Stimulated activated CD8-positive, alpha-beta memory T cell treated with anti-CD3 and anti-CD28 coated beads, Interleukin-15, amount 100 ng/mL, for 4 hours (primary cell): ENCODE results near the gene CACNB2.

Source experiments
- DNase-seq, 2 donors: peaks; one replicate each; pipeline ENCODE4 v3.0.0-alpha.2; 2020; ENCODE audit warnings: low read depth in 2 of 2

CACNB2 gene

DNA sequence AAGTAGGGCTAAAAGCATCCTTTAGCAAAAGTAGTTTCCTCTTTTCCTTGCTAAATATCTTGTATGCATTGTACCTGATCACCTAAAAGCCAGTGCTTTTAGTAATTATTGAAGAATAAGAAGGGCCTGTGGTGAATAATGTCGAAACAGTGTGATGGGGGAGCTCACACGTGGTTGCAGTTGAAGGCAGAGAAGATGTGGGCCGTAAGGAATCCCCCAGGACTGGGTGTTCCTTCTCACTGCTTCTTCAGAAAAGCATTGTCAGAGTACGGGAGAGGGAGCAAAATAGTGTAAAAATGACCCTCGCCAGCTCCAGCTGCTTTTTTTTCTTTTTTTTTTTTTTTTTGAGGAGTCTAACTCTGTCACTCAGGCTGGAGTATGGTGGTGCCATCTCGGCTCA is 310.1 kb downstream of the CACNB2 start:
- DNase-seq = no peak

GRCh38 chr10:18455086-18455884 is 315.1 kb downstream of the CACNB2 start:
- no peak for DNase-seq

- no peak for DNase-seq
Observed at GRCh38 chr10:18456984-18457383, 316.8 kb downstream of the CACNB2 start.

DNA sequence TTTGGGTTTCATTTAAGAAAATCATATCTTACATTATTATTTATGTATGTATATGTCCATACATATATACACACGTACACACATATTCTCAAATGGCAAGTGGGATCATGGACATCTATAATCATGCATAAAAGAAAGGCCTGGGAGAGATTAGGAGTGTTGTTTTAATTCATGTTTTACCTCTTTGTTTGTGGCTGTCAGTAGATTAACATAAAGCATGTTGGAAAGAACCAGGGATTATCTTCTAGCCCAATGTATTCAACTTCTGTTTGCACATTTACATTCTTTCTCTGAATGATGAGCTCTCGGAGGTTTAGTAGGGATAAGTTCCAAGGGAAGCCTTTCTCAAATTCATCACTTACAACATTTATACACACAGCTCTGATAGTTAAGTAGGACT is 319.8 kb downstream of the CACNB2 start:
- no peak for DNase-seq

DNA sequence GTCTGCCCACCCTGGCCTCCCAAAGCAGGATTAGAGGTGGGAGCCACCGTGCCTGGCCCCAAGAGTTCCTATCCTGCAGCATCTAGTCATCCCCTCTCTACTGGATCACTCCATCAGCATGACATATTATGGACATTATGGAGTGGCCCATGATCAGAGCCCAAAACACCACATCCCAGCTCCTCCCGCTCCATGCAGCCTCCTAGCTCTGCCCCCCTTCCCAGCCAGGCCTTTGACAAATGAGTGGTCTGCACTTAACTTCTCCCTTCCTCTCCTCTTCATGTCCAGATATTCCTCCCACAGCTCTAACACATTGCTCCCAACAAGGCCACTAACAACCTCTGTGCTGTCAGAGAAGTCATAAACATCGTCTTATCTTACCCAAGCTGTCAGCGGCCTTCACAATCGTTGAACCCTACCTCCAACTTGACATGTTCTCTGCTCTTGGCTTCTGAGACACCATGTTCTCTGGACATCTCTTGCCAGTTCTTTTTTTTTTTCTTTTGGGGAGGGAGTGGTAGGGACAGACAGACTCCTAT is 323.5 kb downstream of the CACNB2 start:
- no peak for DNase-seq

DNA sequence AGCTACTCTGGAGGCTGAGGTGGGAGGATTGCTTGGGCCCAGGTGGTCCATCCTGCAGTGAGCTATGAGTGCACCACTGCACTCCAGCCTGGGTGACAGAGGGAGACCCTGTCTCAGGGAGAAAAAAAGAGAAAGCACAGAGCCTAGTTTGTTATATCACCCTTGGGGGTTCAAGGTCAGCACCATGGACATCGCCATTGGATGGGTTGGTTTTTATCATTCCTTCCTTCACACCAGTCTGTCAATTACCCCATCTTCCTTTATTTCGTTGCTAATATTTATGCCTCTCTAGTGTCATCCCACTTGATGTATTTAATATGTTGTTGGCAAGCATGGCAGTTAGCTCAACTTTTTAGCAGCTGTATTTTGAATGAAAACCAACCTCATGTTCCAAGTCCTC is 328.9 kb downstream of the CACNB2 start:
- no peak for DNase-seq

DNA sequence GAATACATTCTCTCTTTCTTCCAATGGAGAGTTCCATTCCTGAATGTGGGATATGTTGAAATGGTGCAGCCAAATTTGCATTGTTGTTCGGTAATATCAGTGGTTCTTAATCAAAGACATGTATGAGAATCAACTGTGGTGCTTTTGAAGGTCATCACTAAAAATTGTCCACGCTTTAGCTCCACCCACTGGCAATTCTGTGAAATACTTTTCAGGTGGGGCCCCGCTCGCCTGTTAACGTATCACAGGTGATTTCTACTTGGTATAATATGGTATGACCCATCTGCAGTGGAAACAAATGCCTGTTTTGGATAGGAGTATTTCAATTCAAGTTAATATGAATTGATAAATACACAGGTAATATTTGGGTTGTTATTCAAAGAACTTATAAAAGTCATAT is 332.8 kb downstream of the CACNB2 start:
- no peak for DNase-seq

- no peak for DNase-seq
Observed at GRCh38 chr10:18473424-18474117, 333.3 kb downstream of the CACNB2 start.

DNA sequence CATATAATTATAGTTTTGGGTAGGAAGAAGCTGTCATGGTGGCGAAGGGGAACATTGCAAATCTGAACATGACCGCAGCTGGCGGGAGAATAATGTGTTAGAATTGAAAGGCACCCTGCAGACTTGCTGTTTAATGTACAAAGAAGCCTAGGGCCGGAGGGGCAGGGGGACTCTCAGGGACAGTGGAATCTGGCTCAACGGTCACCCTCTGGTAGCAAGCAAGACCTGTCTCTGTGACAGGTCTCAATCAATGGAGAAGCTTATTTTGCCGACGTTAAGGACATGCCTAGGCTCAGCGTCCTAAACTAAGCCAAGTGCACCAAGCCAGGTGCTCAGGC is 333.9 kb downstream of the CACNB2 start:
- no peak for DNase-seq

- DNase-seq = no peak
Observed at GRCh38 chr10:18476076-18476647, 335.9 kb downstream of the CACNB2 start.

DNA sequence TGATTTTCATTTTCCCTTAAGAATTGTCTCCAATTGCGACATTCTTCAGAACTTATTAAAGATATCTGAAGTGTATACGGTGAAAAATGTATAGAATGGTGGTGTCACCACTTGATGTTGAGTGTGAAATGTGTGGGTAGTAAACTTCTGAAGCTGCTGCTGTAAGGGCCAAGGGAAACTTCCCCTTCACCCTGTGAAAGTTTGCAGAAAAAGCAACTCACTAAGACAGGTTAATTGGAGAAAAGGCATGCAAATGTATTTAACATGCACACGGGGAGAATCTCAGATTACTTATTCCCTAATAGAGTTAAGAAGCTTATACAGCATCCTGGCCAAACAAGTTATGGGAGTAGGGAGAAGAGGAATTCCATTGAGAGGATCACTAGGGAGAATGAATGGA is 338.1 kb downstream of the CACNB2 start:
- DNase-seq = no peak

GRCh38 chr10:18479502-18479901 is 339.3 kb downstream of the CACNB2 start:
- no peak for DNase-seq

DNA sequence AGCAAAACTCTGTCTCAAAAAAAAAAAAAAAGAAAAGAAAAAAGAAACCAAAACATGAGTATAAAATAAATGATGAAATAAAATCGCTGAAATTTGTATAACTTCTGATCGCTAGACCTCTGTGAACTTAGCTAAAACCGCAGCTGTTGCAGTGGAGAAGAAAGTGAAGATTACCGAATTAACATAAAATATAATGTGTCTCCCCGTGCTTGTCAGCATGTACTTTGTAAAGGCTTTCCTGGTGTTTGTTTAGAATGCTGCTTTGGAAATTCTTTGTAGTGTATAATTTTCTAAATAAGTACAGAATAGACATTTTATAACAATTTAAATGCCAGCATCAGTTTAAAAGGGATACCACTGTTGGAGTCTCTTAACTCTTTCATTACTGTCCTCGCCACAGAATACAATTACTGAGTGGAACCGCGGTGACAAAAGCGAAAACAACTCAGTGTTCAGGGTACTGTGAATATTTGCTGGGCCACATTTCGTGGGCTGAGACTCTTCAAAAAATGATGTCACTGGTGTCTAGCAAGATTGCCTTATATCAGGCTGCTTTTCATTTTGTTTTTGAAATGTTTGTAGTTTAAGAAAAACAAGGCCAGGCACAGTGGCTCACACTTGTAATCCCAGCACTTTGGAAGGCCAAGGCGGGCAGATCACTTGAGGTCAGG is 343.4 kb downstream of the CACNB2 start:
- no peak for DNase-seq

DNA sequence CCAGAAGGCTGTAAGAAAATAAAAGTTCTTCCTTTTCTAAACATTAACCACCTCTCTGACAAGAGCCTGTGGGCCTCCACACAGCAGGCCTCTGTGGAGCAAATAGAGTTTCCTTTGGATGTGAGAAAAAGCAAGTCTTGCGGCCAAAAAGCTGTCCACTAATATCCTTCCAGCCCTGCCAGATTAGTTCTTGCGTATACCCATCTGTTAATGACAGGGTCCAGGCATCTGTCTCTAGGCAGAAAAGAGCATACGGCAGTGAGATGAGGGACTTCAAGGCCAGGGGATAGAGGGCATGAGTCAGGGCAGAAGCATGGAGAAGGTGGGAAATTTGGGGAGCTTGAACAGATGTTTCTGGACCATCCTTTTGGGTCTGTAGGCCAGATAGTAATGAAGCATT is 346.2 kb downstream of the CACNB2 start:
- DNase-seq = no peak

- no peak for DNase-seq
Observed at GRCh38 chr10:18490755-18491154, 350.5 kb downstream of the CACNB2 start.

DNA sequence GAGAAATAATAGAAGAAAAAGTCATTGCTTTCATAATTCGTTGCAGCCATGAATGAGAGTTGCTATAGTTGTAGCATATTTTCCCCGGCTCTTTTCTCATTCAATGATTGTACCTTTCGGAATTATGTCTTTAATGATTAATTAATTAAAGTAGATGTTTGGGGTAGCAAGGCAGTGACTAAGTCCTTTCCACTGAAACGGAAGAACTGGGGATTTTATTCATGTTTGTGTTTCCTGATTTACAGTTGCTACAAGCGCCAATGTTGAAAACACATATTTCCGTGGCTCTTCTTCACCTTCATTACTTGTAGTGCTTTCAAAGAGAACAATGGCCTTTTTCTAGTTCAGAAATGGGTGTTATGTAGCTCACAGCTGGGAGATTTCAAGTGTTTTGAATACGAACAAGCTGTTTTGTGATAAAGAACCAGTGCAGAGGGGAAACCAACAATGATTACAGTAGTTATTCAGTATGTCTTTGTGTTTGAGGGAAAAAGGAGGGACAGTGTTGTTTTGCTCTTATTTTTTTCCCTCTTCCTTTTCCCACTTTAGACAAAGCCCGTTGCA is 357.7 kb downstream of the CACNB2 start:
- DNase-seq = no peak

- no peak for DNase-seq
Observed at GRCh38 chr10:18498998-18499397, 358.8 kb downstream of the CACNB2 start.

DNA sequence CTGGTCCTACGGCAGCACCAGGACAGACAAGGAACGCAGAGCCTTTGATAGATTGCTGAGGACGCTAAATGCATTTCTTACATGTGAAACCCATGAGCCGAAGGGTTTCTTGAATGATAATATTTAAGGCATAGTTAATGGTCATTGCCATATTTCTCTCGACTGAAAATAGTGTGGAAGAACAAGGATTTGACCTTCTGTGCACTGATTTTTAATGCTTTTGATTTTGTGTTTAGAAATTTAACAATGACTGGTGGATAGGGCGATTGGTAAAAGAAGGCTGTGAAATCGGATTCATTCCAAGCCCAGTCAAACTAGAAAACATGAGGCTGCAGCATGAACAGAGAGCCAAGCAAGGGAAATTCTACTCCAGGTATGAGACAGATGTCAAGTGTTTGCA is 360.4 kb downstream of the CACNB2 start:
- no peak for DNase-seq

DNA sequence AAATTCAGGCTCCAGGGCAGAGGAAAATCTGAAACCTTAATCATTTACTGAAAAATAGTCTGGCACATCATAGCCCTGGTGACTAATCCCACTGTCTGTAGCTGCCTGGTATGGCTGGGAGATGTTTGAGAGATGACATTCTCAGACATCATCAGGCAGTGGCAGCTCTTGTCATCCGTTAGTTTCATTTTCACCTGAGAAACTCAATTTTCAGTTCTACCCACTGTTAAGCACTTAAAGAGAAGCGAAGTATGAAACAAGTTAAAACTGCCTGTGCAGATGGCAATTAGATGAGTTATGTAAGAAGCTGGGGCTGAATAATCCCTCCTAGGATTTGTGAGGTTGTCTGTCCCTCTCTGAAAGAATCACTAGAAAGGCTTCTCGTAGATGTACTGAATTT is 361.0 kb downstream of the CACNB2 start:
- no peak for DNase-seq

DNA sequence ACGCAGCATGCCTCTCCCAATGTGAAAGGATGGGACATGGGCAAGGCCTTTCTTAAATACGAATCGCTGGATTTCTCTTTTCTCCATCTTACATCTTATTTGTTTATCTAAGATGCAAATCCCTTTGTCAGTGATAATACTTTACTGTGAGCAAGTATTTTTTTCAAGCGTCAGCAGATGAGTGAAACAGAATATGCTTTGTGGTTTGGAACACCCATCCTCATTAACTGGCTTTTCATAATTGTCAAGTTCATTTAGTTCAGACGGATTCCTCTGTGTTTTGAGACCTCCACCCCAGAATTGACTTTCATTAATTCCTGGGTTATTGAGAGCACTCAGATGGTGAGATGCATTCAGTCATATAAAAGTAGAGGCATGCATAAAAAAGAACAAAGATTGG is 361.4 kb downstream of the CACNB2 start:
- DNase-seq = no peak

GRCh38 chr10:18504161-18504560 is 363.9 kb downstream of the CACNB2 start:
- DNase-seq = no peak
